ENCODE results near the gene KNL1. TPM values are rescaled to one million over a fixed set of nuclear protein-coding genes. Genes with fewer than 3 reads are reported as not detected.

Gene KNL1
- total RNA-seq, 1 experiment from 2014 or later = 27.5 TPM

DNA sequence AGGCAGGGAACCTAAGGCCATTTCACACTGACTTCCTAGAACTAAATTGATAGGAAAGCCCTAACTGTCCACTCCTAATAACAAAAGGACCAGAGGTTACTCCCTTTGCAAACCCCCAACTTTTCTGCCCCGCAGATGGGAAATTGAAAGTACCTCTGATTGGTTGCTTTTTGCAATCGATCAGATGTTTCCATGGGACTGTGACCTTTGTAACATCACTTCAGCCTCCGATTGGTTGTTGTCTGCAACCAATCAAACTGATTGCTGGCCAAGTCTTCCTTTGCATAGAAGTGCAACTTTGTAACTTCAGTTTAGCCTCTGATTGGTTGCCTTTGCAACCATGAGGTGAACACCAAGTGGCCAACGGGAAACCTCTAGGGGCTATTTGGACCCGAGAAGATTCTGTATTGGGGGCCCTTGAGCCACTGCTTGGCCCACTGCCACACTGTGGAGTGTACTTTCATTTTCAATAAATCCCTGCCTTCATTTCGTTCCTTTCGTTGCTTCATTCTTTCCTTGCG is 11.3 kb upstream of the KNL1 start:
- Histone ChIP-seq H3K4me1 (replicated peaks; ENCODE audit: insufficient read depth) (no peaks in the 10 kb centered on the region), H3K27me3 (ENCODE audit: insufficient read depth, low read depth) (no peaks in the 10 kb centered on the region), H3K9me2 (ENCODE audit: insufficient read depth) (no peaks in the 10 kb centered on the region), H3K9me3 (ENCODE audit: insufficient read depth, low read depth) (no peaks in the 10 kb centered on the region), H2AFZ (peak overlapping the region; percentile 87), H3F3A (ENCODE audit: insufficient read depth, low read depth) (peaks cover 17% of the 10 kb centered on the region), H3K4me3 (peak overlapping the region; percentile 71), H3K4me2 (peak overlapping the region; percentile 95), H3K27ac (peak overlapping the region; percentile 44), H4K20me1 (ENCODE audit: insufficient read depth) (no peaks in the 10 kb centered on the region), H3K36me3 (ENCODE audit: low read depth) (no peaks in the 10 kb centered on the region), H3K79me2 (ENCODE audit: low read depth) (no peaks in the 10 kb centered on the region)
- ChIA-PET POLR2A (ENCODE audit: unreplicated experiment) (no interaction called here), CTCF (no interaction called here)
- peak; percentile 45 to 79 for DNase-seq
- intact Hi-C loops (cut with micrococcal nuclease; ENCODE audit: unreplicated experiment) = no loop called here
- TF ChIP-seq, protein P1, sequence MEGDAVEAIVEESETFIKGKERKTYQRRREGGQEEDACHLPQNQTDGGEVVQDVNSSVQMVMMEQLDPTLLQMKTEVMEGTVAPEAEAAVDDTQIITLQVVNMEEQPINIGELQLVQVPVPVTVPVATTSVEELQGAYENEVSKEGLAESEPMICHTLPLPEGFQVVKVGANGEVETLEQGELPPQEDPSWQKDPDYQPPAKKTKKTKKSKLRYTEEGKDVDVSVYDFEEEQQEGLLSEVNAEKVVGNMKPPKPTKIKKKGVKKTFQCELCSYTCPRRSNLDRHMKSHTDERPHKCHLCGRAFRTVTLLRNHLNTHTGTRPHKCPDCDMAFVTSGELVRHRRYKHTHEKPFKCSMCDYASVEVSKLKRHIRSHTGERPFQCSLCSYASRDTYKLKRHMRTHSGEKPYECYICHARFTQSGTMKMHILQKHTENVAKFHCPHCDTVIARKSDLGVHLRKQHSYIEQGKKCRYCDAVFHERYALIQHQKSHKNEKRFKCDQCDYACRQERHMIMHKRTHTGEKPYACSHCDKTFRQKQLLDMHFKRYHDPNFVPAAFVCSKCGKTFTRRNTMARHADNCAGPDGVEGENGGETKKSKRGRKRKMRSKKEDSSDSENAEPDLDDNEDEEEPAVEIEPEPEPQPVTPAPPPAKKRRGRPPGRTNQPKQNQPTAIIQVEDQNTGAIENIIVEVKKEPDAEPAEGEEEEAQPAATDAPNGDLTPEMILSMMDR (conservative IDR thresholded peaks at IDR 0.05) = no peak
- TF ChIP-seq EZH2 (IDR thresholded peaks at IDR 0.05; ENCODE audit: low read depth) = no peak
- BruUV-seq (replicated peaks) = no TSS peak

DNA sequence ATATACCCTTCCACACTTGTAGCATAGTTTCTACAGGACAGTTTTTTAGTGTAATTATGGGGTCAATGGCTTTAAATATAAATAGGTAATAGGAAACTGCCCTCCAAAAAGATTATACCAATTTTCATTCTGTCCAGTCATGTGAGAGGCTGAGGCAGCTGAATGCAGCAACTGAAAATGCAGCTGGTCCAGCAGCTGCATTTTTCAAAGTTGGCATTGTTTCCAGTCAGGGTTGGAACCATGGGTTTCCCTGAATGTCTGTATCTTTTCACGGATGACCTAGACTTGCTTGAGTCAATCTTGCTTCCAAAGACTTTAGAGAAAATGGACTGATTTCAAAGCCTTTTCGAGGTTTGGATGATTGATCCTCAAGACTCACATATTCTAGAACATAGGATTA is 9.9 kb upstream of the KNL1 start:
- Histone ChIP-seq H3K79me2 (ENCODE audit: low read depth) (no peaks in the 10 kb centered on the region), H3K36me3 (ENCODE audit: low read depth) (no peaks in the 10 kb centered on the region), H3F3A (ENCODE audit: insufficient read depth, low read depth) (peaks cover 17% of the 10 kb centered on the region), H3K27me3 (ENCODE audit: insufficient read depth, low read depth) (no peaks in the 10 kb centered on the region), H3K4me1 (replicated peaks; ENCODE audit: insufficient read depth) (no peaks in the 10 kb centered on the region), H3K27ac (no peak overlapping the region), H3K9me3 (ENCODE audit: insufficient read depth, low read depth) (no peaks in the 10 kb centered on the region), H3K9me2 (ENCODE audit: insufficient read depth) (no peaks in the 10 kb centered on the region), H3K4me3 (peak overlapping the region; percentile 71; the same call in 1 of the 2 replicates), H3K4me2 (peak overlapping the region; percentile 95), H2AFZ (no peak overlapping the region), H4K20me1 (ENCODE audit: insufficient read depth) (no peaks in the 10 kb centered on the region)
- ChIA-PET CTCF (interaction anchor here (0.6 to 0.7 kb wide), 2 partner anchors 77 to 193 kb away, joined by 3 to 6 read pairs; no protein-coding TSS in a partner anchor), POLR2A (ENCODE audit: unreplicated experiment) (interaction anchor here (0.6 to 0.7 kb wide), 2 partner anchors 256 to 276 kb away, joined by 3 to 5 read pairs; no protein-coding TSS in a partner anchor)
- DNase-seq = no peak
- TSS peak; percentile 69 for BruUV-seq (replicated peaks)
- TF ChIP-seq, protein P1 (conservative IDR thresholded peaks at IDR 0.05) = no peak
- TF ChIP-seq EZH2 (IDR thresholded peaks at IDR 0.05; ENCODE audit: low read depth) = no peak
- intact Hi-C loops (cut with micrococcal nuclease; ENCODE audit: unreplicated experiment) = no loop called here

DNA sequence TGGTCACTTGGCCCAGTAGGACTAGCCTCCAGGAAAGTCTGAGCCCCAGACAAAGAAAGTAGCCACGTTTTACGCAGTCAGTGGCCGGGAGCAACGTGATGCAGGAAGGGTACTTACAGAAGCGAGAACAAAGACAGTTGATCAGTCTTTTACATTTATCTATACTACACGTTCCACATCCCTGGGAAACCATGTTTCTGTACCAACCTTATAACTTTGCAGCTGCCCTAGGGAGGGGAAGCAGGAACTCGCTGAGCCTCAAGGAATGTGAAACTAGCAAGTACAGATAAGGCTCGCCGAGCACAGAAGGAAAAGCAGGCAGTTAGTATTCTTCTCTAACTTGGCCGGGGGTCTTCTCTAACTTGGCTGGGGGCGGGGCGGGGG is 3.4 kb upstream of the KNL1 start:
- intact Hi-C loops (cut with micrococcal nuclease; ENCODE audit: unreplicated experiment) = loop anchor here (10.0 kb wide), 1 partner anchor 184 kb away; no protein-coding TSS in a partner anchor
- Histone ChIP-seq H2AFZ (no peak overlapping the region), H3K4me2 (no peak overlapping the region), H3K4me1 (replicated peaks; ENCODE audit: insufficient read depth) (peaks cover 5% of the 10 kb centered on the region; the same call in 1 of the 2 replicates), H3K9me3 (ENCODE audit: insufficient read depth, low read depth) (no peaks in the 10 kb centered on the region), H3K79me2 (ENCODE audit: low read depth) (peaks cover 10% of the 10 kb centered on the region), H3K27ac (no peak overlapping the region), H3K27me3 (ENCODE audit: insufficient read depth, low read depth) (no peaks in the 10 kb centered on the region), H3K36me3 (ENCODE audit: low read depth) (no peaks in the 10 kb centered on the region), H4K20me1 (ENCODE audit: insufficient read depth) (no peaks in the 10 kb centered on the region), H3K9me2 (ENCODE audit: insufficient read depth) (no peaks in the 10 kb centered on the region), H3K4me3 (no peak overlapping the region), H3F3A (ENCODE audit: insufficient read depth, low read depth) (peaks cover 9% of the 10 kb centered on the region; the same call in 1 of the 2 replicates)
- ChIA-PET POLR2A (ENCODE audit: unreplicated experiment) (no interaction called here), CTCF (interaction anchor here (0.7 kb wide), 1 partner anchor 104 kb away, joined by 7 read pairs; no protein-coding TSS in a partner anchor)
- BruUV-seq (replicated peaks) = no TSS peak
- no peak for DNase-seq
- TF ChIP-seq, protein P1 (conservative IDR thresholded peaks at IDR 0.05) = no peak
- no peak for TF ChIP-seq EZH2 (IDR thresholded peaks at IDR 0.05; ENCODE audit: low read depth)

Data from PC-9 (cell line).